Right lobe of liver (tissue), 4 donors: ENCODE results near the gene PCDHGB7.

ENCODE experiments used
- CTCF ChIP-seq, 4 donors: fragments of 200-600 bp in 3 of 4; fragments of 450-650 bp in 1 of 4; IDR thresholded peaks; one replicate each; pipeline versions ENCODE4 v1.5.1 to v1.8.0; 2016 to 2022; ENCODE audit warnings: antibody characterized with exemption in 4 of 4, mild to moderate bottlenecking in 2 of 4
- POLR2A ChIP-seq: fragments of 450-650 bp; IDR thresholded peaks from one replicate; pipeline ENCODE4 v1.6.1; 2017; ENCODE audit warnings: antibody characterized with exemption, mild to moderate bottlenecking
- donor health status: DM: no; HTN: no; CAD: no.
- donor health status: DM: no; HTN: no; CAD: no.
- donor health status: DM: no; HTN: yes; CAD: no.

DNA sequence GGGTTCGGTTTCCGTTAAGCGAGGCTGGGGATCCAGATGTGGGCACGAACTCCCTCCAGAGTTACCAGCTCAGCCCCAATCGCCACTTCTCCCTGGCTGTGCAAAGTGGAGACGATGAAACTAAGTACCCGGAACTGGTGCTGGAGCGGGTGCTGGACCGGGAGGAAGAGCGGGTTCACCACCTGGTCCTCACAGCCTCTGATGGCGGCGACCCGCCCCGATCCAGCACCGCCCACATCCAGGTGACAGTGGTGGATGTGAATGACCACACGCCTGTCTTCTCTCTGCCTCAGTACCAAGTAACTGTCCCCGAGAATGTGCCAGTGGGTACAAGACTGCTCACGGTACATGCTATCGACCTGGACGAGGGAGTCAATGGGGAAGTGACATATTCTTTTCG lies 34.1 kb upstream of the PCDHGB7 start:
- no peak for TF ChIP-seq POLR2A
- no peak for TF ChIP-seq CTCF (IDR thresholded peaks at IDR 0.05)
